HG03439 (cell line): ENCODE results near the gene ILF3.

Experiments used
- ATAC-seq: cut with Tn5 transposase; IDR thresholded peaks from one replicate; pipeline ENCODE4 v1.9.1; 2021; ENCODE audit warnings: mild to moderate bottlenecking, moderate library complexity; ENCODE audit not compliant: unreplicated experiment

The ILF3 gene

GRCh38 chr19:10653732-10654609, at the start of gene ILF3:
ILF3 (plus strand) TSS chr19:10654346; CDS start chr19:10670606, 16,260 bp downstream.
- ATAC-seq, result peak; percentile 77

GRCh38 chr19:10604460-10604980, 49.6 kb upstream of the ILF3 start:
- ATAC-seq, result no peak

GRCh38 chr19:10611907-10612306, 42.2 kb upstream of the ILF3 start:
- ATAC-seq, result no peak

GRCh38 chr19:10612499-10613119, 41.5 kb upstream of the ILF3 start:
- no peak for ATAC-seq

- ATAC-seq, result no peak
These were observed 38.6 kb upstream of the ILF3 start for GRCh38 chr19:10615429-10616023.

- ATAC-seq, result no peak
These were observed 36.6 kb upstream of the ILF3 start for GRCh38 chr19:10617409-10618121.

- ATAC-seq, result no peak
These were observed 35.3 kb upstream of the ILF3 start for GRCh38 chr19:10618846-10619245.

- ATAC-seq, result no peak
These were observed 33.4 kb upstream of the ILF3 start for GRCh38 chr19:10620786-10621185.

GRCh38 chr19:10621966-10622365, 32.2 kb upstream of the ILF3 start:
- ATAC-seq, result no peak

GRCh38 chr19:10624585-10624984, 29.6 kb upstream of the ILF3 start:
- no peak for ATAC-seq

GRCh38 chr19:10625003-10625761, 29.0 kb upstream of the ILF3 start, which contains the start of gene SLC44A2:
SLC44A2 (plus strand) TSS chr19:10625553; CDS start chr19:10625634, 81 bp downstream.
- ATAC-seq, result no peak

GRCh38 chr19:10625762-10626138, 28.4 kb upstream of the ILF3 start:
- no peak for ATAC-seq

- ATAC-seq, result no peak
These were observed 22.3 kb upstream of the ILF3 start for GRCh38 chr19:10631874-10632273.

GRCh38 chr19:10634430-10634829, 19.7 kb upstream of the ILF3 start:
- ATAC-seq, result no peak

- ATAC-seq, result no peak
These were observed 19.2 kb upstream of the ILF3 start for GRCh38 chr19:10634963-10635362.

GRCh38 chr19:10636304-10636972, 17.7 kb upstream of the ILF3 start:
- no peak for ATAC-seq

- no peak for ATAC-seq
These were observed 16.3 kb upstream of the ILF3 start for GRCh38 chr19:10637894-10638293.

- ATAC-seq, result no peak
These were observed 14.3 kb upstream of the ILF3 start for GRCh38 chr19:10639836-10640235.

- ATAC-seq, result no peak
These were observed 13.8 kb upstream of the ILF3 start for GRCh38 chr19:10640361-10640760.

- ATAC-seq, result no peak
These were observed 12.9 kb upstream of the ILF3 start for GRCh38 chr19:10641248-10641647.
